ENCODE results near the gene SPINK4. TPM values are rescaled to one million over a fixed set of nuclear protein-coding genes. Genes with fewer than 3 reads are reported as not detected.

Gene SPINK4
- total RNA-seq, 2 donors from 2014 or later, result not detected

DNA sequence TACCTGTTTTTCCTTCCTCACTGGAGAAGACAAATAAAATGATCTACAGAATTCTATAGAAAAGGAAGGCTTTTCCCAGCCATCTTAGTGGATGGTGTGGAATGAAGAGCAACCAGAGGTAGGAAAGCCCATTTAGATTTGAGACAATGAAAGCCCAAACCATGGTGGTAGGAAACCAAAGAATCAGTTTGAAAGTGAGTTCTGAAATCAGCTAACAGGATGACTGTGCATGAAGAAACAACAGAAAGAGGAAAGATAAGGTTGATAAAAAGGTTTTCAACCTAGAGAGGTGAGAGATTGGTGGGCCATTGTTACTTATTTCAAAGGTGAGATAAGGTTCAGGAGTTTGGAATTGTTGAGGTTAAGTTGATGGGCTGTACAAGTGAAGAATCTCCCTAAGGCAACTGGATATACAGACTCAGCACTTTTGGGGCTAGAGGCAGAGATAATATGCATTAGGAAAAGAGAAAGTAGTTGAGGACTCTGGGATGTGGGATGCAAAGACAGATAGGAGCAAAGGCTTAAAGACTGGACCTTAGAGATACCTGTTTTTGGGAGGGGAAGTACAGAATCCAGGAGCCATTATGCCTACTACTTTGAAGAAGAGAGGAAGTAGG, 27.3 kb downstream of the SPINK4 start:
- Histone ChIP-seq H3K9me3 (no peaks in the 10 kb centered on the region), H3K27me3 (replicated peaks; ENCODE audit: insufficient read depth) (no peaks in the 10 kb centered on the region), H3K36me3 (peaks cover 0 to 8% of the 10 kb centered on the region in 2 donors), H3K4me1 (replicated peaks) (peaks cover 8% of the 10 kb centered on the region), H3K4me3 (no peak overlapping the region), H3K27ac (no peak overlapping the region)
- TF ChIP-seq POLR2AphosphoS5 (IDR thresholded peaks at IDR 0.05) (no peak), POLR2A (IDR thresholded peaks at IDR 0.05) (no peak)
- TF ChIP-seq, protein P1, sequence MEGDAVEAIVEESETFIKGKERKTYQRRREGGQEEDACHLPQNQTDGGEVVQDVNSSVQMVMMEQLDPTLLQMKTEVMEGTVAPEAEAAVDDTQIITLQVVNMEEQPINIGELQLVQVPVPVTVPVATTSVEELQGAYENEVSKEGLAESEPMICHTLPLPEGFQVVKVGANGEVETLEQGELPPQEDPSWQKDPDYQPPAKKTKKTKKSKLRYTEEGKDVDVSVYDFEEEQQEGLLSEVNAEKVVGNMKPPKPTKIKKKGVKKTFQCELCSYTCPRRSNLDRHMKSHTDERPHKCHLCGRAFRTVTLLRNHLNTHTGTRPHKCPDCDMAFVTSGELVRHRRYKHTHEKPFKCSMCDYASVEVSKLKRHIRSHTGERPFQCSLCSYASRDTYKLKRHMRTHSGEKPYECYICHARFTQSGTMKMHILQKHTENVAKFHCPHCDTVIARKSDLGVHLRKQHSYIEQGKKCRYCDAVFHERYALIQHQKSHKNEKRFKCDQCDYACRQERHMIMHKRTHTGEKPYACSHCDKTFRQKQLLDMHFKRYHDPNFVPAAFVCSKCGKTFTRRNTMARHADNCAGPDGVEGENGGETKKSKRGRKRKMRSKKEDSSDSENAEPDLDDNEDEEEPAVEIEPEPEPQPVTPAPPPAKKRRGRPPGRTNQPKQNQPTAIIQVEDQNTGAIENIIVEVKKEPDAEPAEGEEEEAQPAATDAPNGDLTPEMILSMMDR (IDR thresholded peaks at IDR 0.05), result no peak
- intact Hi-C loops (cut with DNase I), result no loop called here
- no peak for DNase-seq (ENCODE audit: low spot score)

DNA sequence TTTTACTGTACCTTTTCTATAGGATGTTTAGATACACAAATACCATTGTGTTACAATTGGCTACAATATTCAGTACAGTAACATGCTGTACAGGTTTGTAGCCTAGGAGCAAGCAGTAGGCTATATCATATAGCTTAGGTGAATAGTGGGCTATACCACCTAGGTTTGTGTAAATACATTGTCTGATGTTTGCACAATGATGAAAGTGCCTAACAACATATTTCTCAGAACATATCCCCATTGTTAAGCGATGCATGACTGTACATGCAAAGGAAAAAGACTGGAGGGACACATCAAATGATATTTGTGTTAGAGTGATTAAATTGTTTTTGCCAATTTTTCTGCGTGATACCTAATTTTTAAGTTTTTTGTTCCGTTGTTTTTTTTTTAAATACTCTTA, 30.2 kb downstream of the SPINK4 start:
- H3K27me3 ChIP-seq (replicated peaks; ENCODE audit: insufficient read depth), result no peaks in the 10 kb centered on the region
- intact Hi-C loops (cut with DNase I), result no loop called here
- H3K4me1 ChIP-seq (replicated peaks), result peaks cover 4% of the 10 kb centered on the region
- DNase-seq (ENCODE audit: low spot score), result no peak
- H3K9me3 ChIP-seq, result no peaks in the 10 kb centered on the region
- WGBS, result 65% methylated on average over 3 of the region's 3 CpGs
- H3K36me3 ChIP-seq, result peaks cover 0 to 8% of the 10 kb centered on the region in 2 donors
- no peak for TF ChIP-seq POLR2AphosphoS5 (IDR thresholded peaks at IDR 0.05)
- TF ChIP-seq POLR2A (IDR thresholded peaks at IDR 0.05), result no peak
- no peak overlapping the region for H3K27ac ChIP-seq
- no peak overlapping the region for H3K4me3 ChIP-seq

DNA sequence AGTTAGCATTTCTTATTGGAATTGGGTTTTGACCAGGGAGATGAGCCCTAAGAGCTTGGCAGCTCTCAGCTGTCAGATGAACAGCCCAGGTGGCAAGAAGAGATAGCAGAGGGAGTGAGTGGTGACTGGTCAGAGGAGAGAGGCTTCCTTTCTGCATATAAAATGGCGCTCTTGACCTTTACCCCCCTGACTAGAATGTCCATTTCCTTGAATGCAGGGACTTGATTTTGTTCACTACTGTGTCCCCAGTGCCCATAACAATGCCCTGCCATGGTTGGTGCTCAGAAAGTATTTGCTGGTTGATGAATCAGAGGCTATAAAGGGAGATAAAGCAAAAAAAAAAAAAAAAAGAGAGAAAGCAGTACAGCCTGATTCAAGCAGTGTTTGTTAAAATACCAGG, 32.1 kb downstream of the SPINK4 start:
- Histone ChIP-seq H3K27ac (peak overlapping the region in 1 of 2 donors; percentile 64), H3K27me3 (replicated peaks; ENCODE audit: insufficient read depth) (no peaks in the 10 kb centered on the region), H3K36me3 (peaks cover 0 to 13% of the 10 kb centered on the region in 2 donors), H3K4me1 (replicated peaks) (no peaks in the 10 kb centered on the region), H3K9me3 (no peaks in the 10 kb centered on the region), H3K4me3 (no peak overlapping the region)
- intact Hi-C loops (cut with DNase I), result no loop called here
- no peak for TF ChIP-seq POLR2A (IDR thresholded peaks at IDR 0.05)
- TF ChIP-seq, protein P1 (IDR thresholded peaks at IDR 0.05), result no peak
- WGBS, result 100% methylated on average over 1 of the region's 1 CpG
- DNase-seq (ENCODE audit: low spot score), result peak; percentile 21

DNA sequence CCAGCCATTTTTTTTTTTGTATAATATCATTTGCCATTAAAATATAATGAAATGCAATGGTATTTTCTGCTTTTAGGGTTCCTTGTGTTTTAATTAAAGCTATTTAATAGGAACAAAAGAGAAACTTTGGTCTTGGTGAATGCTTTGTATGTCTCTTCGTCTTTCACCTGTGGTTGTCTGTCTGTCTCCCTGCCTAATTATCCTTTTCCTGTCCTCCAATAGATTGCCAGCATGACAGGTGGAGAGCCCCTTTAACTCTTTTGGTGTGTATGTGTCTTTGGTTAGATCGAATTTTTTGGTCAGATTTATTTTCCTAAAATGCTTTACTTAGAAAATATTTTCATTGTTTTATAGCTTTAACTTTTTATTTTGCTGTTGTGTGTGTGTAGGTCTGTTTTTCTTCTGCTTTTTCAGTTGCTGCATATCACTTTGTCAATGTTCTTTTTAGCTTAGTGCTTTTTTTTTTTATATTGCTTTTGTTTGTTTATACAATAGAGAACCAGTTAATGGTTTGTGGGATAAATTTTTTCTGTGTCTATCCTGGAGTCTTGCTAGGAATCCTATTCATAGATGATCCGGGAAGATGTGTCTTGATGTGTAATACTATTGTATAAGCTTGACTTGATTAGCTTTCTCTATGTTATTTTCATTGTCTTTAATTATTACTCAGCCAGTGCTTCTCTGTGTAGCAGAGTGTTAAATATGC, 33.5 kb downstream of the SPINK4 start:
- no peak for TF ChIP-seq POLR2A (IDR thresholded peaks at IDR 0.05)
- TF ChIP-seq, protein P1 (IDR thresholded peaks at IDR 0.05), result no peak
- no peak for TF ChIP-seq POLR2AphosphoS5 (IDR thresholded peaks at IDR 0.05)
- Histone ChIP-seq H3K9me3 (no peaks in the 10 kb centered on the region), H3K27me3 (replicated peaks; ENCODE audit: insufficient read depth) (no peaks in the 10 kb centered on the region), H3K36me3 (peaks cover 0 to 25% of the 10 kb centered on the region in 2 donors), H3K4me1 (replicated peaks) (no peaks in the 10 kb centered on the region), H3K4me3 (no peak overlapping the region), H3K27ac (no peak overlapping the region)
- DNase-seq (ENCODE audit: low spot score), result no peak
- 73% methylated on average over 3 of the region's 3 CpGs for WGBS
- intact Hi-C loops (cut with DNase I), result no loop called here

DNA sequence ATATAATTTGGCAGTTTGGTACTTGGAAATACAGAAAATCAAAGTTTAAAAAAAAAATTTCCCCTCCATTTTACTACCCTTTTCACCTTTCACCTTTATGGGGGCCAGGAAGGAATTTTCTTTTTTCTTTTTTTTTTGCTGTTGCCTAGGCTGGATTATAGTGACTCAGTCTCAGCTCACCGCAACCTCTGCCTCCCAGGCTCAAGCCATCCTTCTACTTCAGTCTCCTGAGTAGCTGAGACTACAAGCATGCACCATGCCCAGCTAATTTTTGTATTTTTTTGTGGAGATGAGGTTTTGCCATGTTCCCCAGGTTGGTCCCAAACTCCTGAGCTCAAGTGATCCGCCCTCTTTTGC, 34.0 kb downstream of the SPINK4 start:
- H3K36me3 ChIP-seq, result peaks cover 0 to 30% of the 10 kb centered on the region in 2 donors
- no peak overlapping the region for H3K4me3 ChIP-seq
- 97% methylated on average over 2 of the region's 2 CpGs for WGBS
- no peak for DNase-seq (ENCODE audit: low spot score)
- H3K9me3 ChIP-seq, result no peaks in the 10 kb centered on the region
- no peak overlapping the region for H3K27ac ChIP-seq
- intact Hi-C loops (cut with DNase I), result no loop called here
- TF ChIP-seq POLR2A (IDR thresholded peaks at IDR 0.05) (no peak), POLR2AphosphoS5 (IDR thresholded peaks at IDR 0.05) (no peak)
- TF ChIP-seq, protein P1 (IDR thresholded peaks at IDR 0.05), result no peak
- H3K4me1 ChIP-seq (replicated peaks), result no peaks in the 10 kb centered on the region
- no peaks in the 10 kb centered on the region for H3K27me3 ChIP-seq (replicated peaks; ENCODE audit: insufficient read depth)
